ENCODE data around the gene RCOR1. TPM values are rescaled to one million over a fixed set of nuclear protein-coding genes. Genes with fewer than 3 reads are reported as not detected.

Gene RCOR1
- total RNA-seq, 1 donor from 2014 or later = 4.7 TPM

DNA sequence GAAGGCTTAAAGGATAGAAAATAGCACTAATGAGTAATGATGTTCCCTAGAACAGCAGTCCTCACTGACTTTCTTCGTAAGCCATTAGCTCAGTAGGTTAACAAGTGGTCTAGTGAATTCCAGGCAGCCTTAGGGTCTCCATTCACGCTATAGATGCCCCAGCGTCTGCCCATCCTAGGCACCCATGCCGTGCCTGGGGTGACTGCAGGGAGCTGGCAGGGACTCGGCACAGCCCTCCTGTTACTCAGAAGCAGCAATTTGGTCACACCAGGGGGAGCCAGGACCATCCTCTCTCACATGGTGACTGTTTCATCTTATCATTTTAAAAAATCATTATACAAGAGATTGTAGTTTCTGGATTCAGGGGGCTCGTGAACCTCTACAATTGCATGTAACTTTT, 118.8 kb downstream of the RCOR1 start:
- TF ChIP-seq, protein P1, sequence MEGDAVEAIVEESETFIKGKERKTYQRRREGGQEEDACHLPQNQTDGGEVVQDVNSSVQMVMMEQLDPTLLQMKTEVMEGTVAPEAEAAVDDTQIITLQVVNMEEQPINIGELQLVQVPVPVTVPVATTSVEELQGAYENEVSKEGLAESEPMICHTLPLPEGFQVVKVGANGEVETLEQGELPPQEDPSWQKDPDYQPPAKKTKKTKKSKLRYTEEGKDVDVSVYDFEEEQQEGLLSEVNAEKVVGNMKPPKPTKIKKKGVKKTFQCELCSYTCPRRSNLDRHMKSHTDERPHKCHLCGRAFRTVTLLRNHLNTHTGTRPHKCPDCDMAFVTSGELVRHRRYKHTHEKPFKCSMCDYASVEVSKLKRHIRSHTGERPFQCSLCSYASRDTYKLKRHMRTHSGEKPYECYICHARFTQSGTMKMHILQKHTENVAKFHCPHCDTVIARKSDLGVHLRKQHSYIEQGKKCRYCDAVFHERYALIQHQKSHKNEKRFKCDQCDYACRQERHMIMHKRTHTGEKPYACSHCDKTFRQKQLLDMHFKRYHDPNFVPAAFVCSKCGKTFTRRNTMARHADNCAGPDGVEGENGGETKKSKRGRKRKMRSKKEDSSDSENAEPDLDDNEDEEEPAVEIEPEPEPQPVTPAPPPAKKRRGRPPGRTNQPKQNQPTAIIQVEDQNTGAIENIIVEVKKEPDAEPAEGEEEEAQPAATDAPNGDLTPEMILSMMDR (IDR thresholded peaks at IDR 0.05) = no peak
- Histone ChIP-seq H3K9me3 (no peaks in the 10 kb centered on the region), H3K36me3 (peaks cover 4 to 10% of the 10 kb centered on the region in 2 donors), H3K27me3 (no peaks in the 10 kb centered on the region), H3K27ac (no peak overlapping the region), H3K4me3 (no peak overlapping the region), H3K4me1 (no peaks in the 10 kb centered on the region)
- intact Hi-C loops (cut with DNase I) = no loop called here
- DNase-seq (ENCODE audit: low spot score in 2 of 2) = no peak

- intact Hi-C loops (cut with DNase I) = no loop called here
- Histone ChIP-seq H3K36me3 (peaks cover 4 to 10% of the 10 kb centered on the region in 2 donors), H3K4me1 (no peaks in the 10 kb centered on the region), H3K4me3 (no peak overlapping the region), H3K27me3 (no peaks in the 10 kb centered on the region), H3K9me3 (no peaks in the 10 kb centered on the region), H3K27ac (no peak overlapping the region)
- no peak for DNase-seq (ENCODE audit: low spot score in 2 of 2)
- TF ChIP-seq, protein P1 (IDR thresholded peaks at IDR 0.05) = no peak
These were observed 119.5 kb downstream of the RCOR1 start for GRCh38 chr14:102711946-102712345.

DNA sequence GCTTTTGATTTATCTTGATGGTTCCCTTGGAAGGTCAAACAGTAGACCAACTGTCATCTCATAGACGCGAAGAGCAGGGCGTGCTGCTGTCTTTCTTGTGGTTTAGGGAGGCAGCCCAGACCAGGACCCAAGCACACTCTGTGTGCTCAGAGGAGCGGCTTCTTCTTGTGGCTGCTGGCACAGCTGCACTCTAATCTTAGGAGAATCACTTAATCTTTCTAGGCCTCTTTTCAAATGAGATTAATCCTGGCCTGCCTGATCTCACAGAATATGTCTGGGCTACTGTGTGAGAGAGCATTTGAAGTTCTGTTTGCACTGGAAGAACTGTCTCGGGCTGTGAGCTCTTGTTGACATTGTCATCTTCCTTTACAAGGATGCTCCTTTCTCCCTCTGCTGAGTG, 124.8 kb downstream of the RCOR1 start:
- TF ChIP-seq, protein P1 (IDR thresholded peaks at IDR 0.05) = no peak
- no peak for DNase-seq (ENCODE audit: low spot score in 2 of 2)
- no peaks in the 10 kb centered on the region for H3K4me1 ChIP-seq
- H3K9me3 ChIP-seq = no peaks in the 10 kb centered on the region
- H3K4me3 ChIP-seq = no peak overlapping the region
- intact Hi-C loops (cut with DNase I) = no loop called here
- H3K27me3 ChIP-seq = no peaks in the 10 kb centered on the region
- H3K27ac ChIP-seq = no peak overlapping the region
- H3K36me3 ChIP-seq = peaks cover 7 to 19% of the 10 kb centered on the region in 2 donors

DNA sequence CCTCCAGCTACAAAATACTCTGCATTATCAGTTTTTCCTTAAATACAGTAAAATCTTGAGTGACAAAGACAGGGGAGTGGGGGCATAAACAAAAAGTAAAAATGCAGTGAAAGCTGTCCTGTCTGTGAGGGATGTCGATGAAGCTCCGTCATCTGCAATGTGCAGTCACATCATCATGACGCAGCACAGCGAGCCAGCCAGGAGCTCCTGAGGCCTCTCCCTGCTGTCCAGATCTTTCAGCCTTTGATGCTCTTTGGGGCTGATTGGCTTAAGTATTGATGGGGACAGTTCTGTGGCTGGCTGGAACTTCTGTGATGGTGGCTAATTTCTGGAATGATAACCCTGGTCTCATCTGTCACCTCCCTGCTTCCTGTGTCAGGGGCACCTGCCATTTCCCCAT, 130.2 kb downstream of the RCOR1 start:
- Histone ChIP-seq H3K27me3 (no peaks in the 10 kb centered on the region), H3K36me3 (peaks cover 16 to 57% of the 10 kb centered on the region in 2 donors), H3K4me1 (no peaks in the 10 kb centered on the region), H3K4me3 (no peak overlapping the region), H3K27ac (no peak overlapping the region), H3K9me3 (no peaks in the 10 kb centered on the region)
- TF ChIP-seq, protein P1 (IDR thresholded peaks at IDR 0.05) = no peak
- no peak for DNase-seq (ENCODE audit: low spot score in 2 of 2)
- intact Hi-C loops (cut with DNase I) = no loop called here

GRCh38 chr14:102723650-102724049, 131.2 kb downstream of the RCOR1 start:
- no peak for DNase-seq (ENCODE audit: low spot score in 2 of 2)
- H3K9me3 ChIP-seq = no peaks in the 10 kb centered on the region
- peaks cover 22 to 57% of the 10 kb centered on the region in 2 donors for H3K36me3 ChIP-seq
- H3K27ac ChIP-seq = no peak overlapping the region
- no peaks in the 10 kb centered on the region for H3K4me1 ChIP-seq
- TF ChIP-seq, protein P1 (IDR thresholded peaks at IDR 0.05) = no peak
- no peak overlapping the region for H3K4me3 ChIP-seq
- intact Hi-C loops (cut with DNase I) = no loop called here
- H3K27me3 ChIP-seq = no peaks in the 10 kb centered on the region

Measured in ascending aorta (tissue), 2 donors.